Measurements from ENCODE around the gene TNFSF18. TPM values are rescaled to one million over a fixed set of nuclear protein-coding genes. Genes with fewer than 3 reads are reported as not detected.
A peak's percentile ranks its signal among the peaks of the same experiment; 100 is the strongest.

TNFSF18 gene
- polyA plus RNA-seq, 2 of the 4 experiments (the other 2 are of a cell fraction), result not detected

- WGBS (ENCODE audit: missing lambda C conversion rate), result 82% methylated on average over 1 of the region's 1 CpG
- H3K27ac ChIP-seq, result no peak overlapping the region
- CTCF ChIA-PET, result interaction anchor here (1.5 to 2.0 kb wide), 2 partner anchors 139 to 236 kb away, joined by 3 to 5 read pairs; no protein-coding TSS in a partner anchor
- H3K4me2 ChIP-seq, result no peak overlapping the region
- H3K9me3 ChIP-seq, result no peaks in the 10 kb centered on the region
- H3K4me3 ChIP-seq, result no peak overlapping the region
- H3K4me1 ChIP-seq, result peaks cover 8% of the 10 kb centered on the region; the same call in 2 of the 3 replicates
- DNase-seq (ENCODE audit: low read depth in 1 of 2, low spot score in 1 of 2), result no peak
- TF ChIP-seq CBX2 (IDR thresholded peaks at IDR 0.05; ENCODE audit: borderline replicate concordance, low read depth) (no peak), GATA3 (IDR thresholded peaks at IDR 0.05; ENCODE audit: borderline replicate concordance) (no peak), FOXS1 (CRISPR knock-in tag; IDR thresholded peaks at IDR 0.05) (no peak), NR3C1 (IDR thresholded peaks at IDR 0.05) (no peak), CBX8 (IDR thresholded peaks at IDR 0.05) (no peak)
- FAIRE-seq, result no peak
- ATAC-seq, result no peak
- POLR2A ChIA-PET, result no interaction called here
Measured at GRCh38 chr1:173063171-173063570, 12.4 kb upstream of the TNFSF18 start.

- TF ChIP-seq FOSL2 (IDR thresholded peaks at IDR 0.05), result no peak
- peak; percentile 48; the same call in 1 of the 2 replicates for TF ChIP-seq FOSL2 (CRISPR knock-in tag; IDR thresholded peaks at IDR 0.05)
- TF ChIP-seq ZFP36 (IDR thresholded peaks at IDR 0.05; ENCODE audit: borderline replicate concordance, partially characterized antibody), result no peak
- DNase-seq (ENCODE audit: low read depth in 1 of 2, low spot score in 1 of 2) (peak in 1 of 2 experiments; percentile 29), ATAC-seq (peak in 1 of 2 experiments; percentile 68; a peak in 3 of 6 replicates), FAIRE-seq (no peak)
- H3K4me3 ChIP-seq, result no peak overlapping the region
- CTCF ChIA-PET, result interaction anchor here (1.5 to 2.0 kb wide), 2 partner anchors 140 to 236 kb away, joined by 3 to 5 read pairs; no protein-coding TSS in a partner anchor
- H3K27ac ChIP-seq, result no peak overlapping the region
- H3K4me2 ChIP-seq, result 0 out of 3 replicates have a peak overlapping the region, but pooled peaks have one; percentile 4
- POLR2A ChIA-PET, result no interaction called here
- WGBS (ENCODE audit: missing lambda C conversion rate), result 48% methylated on average over 1 of the region's 1 CpG
- peaks cover 8% of the 10 kb centered on the region; the same call in 2 of the 3 replicates for H3K4me1 ChIP-seq
- no peaks in the 10 kb centered on the region for H3K9me3 ChIP-seq
Measured at GRCh38 chr1:173062150-173062938, 11.6 kb upstream of the TNFSF18 start.

DNA sequence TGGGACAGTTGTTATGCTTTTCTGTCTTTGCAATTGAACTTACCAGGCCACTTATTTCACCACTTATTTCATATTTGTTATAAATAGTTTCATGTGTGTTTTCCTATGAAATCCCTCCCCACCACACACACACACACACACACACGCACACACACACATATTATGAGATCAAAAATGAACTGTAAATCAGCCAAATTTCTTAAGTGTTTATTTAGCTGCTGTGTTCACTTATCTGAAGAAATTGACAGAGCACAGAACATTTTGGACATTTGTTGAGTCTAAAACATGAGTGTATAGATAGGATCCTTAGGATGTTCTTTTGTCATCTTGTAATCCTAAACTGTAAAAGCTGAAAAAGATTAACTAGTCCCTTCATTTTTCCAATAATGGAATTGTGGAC, 7.8 kb upstream of the TNFSF18 start:
- no peak overlapping the region for H3K4me2 ChIP-seq
- no peaks in the 10 kb centered on the region for H3K9me3 ChIP-seq
- FAIRE-seq (no peak), ATAC-seq (no peak), DNase-seq (ENCODE audit: low read depth in 1 of 2, low spot score in 1 of 2) (no peak)
- 75% methylated on average over 1 of the region's 1 CpG for WGBS (ENCODE audit: missing lambda C conversion rate)
- ChIA-PET CTCF (interaction anchor here (0.7 kb wide), 1 partner anchor 30 kb away, joined by 3 read pairs; no protein-coding TSS in a partner anchor), POLR2A (no interaction called here)
- H3K4me3 ChIP-seq, result no peak overlapping the region
- no peak for TF ChIP-seq POLR2AphosphoS2 (conservative IDR thresholded peaks at IDR 0.05; ENCODE audit: low read length)
- no peak for TF ChIP-seq NFE2L2 (conservative IDR thresholded peaks at IDR 0.05; ENCODE audit: low read length)
- no peak for TF ChIP-seq HDAC2 (IDR thresholded peaks at IDR 0.05)
- no peak for TF ChIP-seq ESRRA (IDR thresholded peaks at IDR 0.05; ENCODE audit: borderline replicate concordance, low read length)
- TF ChIP-seq FOXS1 (CRISPR knock-in tag; IDR thresholded peaks at IDR 0.05), result no peak
- no peak for TF ChIP-seq KDM5A (IDR thresholded peaks at IDR 0.05)
- TF ChIP-seq RCOR1 (IDR thresholded peaks at IDR 0.05; ENCODE audit: low read depth, low read length), result no peak
- peaks cover 8% of the 10 kb centered on the region; the same call in 2 of the 3 replicates for H3K4me1 ChIP-seq
- no peak overlapping the region for H3K27ac ChIP-seq

DNA sequence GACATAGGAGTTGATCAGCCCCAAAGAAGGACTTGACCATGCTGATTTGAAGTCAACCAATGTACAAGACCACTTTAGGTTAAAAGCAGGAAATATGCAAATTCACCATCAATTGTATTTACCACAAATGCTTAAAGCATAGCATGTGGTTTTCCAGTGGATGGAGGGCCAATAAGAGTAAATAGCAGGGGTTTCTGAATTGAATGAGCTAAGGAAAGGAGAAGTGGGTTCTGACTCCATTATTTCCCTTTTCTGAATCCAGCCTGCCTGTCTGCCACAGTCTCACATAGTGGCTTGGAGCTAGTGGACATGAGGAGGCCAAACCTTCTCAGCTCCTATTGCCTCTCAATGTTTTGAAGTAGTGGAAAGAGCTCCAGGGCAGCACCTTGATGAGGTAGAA, 7.2 kb upstream of the TNFSF18 start:
- POLR2A ChIA-PET, result no interaction called here
- no peak overlapping the region for H3K27ac ChIP-seq
- DNase-seq (ENCODE audit: low read depth in 1 of 2, low spot score in 1 of 2), result no peak
- CTCF ChIA-PET, result interaction anchor here (0.7 kb wide), 1 partner anchor 31 kb away, joined by 3 read pairs; no protein-coding TSS in a partner anchor
- H3K4me2 ChIP-seq, result no peak overlapping the region
- H3K4me3 ChIP-seq, result no peak overlapping the region
- no peak for ATAC-seq
- TF ChIP-seq EHF (CRISPR knock-in tag; IDR thresholded peaks at IDR 0.05), result no peak
- no peak for TF ChIP-seq RAD21 (conservative IDR thresholded peaks at IDR 0.05 in 1 of 2, IDR thresholded peaks at IDR 0.05 in 1 of 2)
- TF ChIP-seq USF2 (IDR thresholded peaks at IDR 0.05), result no peak
- TF ChIP-seq ZC3H11A (IDR thresholded peaks at IDR 0.05), result no peak
- TF ChIP-seq NFE2L2 (conservative IDR thresholded peaks at IDR 0.05; ENCODE audit: low read length), result no peak
- TF ChIP-seq RNF2 (IDR thresholded peaks at IDR 0.05; ENCODE audit: borderline replicate concordance, low read depth), result no peak
- no peak for TF ChIP-seq EHMT2 (IDR thresholded peaks at IDR 0.05; ENCODE audit: low read depth)
- no peaks in the 10 kb centered on the region for H3K9me3 ChIP-seq
- H3K4me1 ChIP-seq, result peaks cover 9% of the 10 kb centered on the region
- FAIRE-seq, result no peak

All from A549 (cell line).